Hepatocyte (in vitro differentiated cells): ENCODE results near the gene ENOX1.

Experiments used
- EZH2 ChIP-seq: fragments of 200-600 bp; sonication (generic); IDR thresholded peaks from 2 replicates; pipeline ENCODE4 v1.6.1; 2016; ENCODE audit warnings: antibody characterized with exemption, mild to moderate bottlenecking, borderline replicate concordance
- TF ChIP-seq, protein P1 (sequence below): fragments of 200-600 bp; sonication (generic); IDR thresholded peaks from 2 replicates; pipeline ENCODE4 v1.5.1; 2016; ENCODE audit warnings: antibody characterized with exemption, mild to moderate bottlenecking; ENCODE audit not compliant: poor library complexity

DNA sequence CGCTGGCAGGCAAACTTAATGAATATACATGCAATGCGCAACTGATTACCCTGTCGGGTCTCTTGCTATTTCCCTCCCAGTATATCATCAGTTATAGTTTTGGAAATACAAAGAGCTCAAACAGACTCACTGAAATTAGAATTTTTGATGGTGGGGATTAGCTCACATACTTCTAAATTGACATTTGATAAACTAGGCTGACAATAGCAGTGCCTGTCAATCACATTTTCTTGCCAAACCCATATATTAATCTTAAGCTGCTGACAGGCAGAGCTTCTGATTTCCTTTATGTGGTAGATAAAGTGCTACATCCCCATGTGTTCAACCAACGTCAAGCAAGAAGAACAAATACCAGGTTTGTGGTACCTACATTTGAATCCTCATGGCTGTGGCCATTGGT lies 521.7 kb downstream of the ENOX1 start:
- TF ChIP-seq, protein P1, sequence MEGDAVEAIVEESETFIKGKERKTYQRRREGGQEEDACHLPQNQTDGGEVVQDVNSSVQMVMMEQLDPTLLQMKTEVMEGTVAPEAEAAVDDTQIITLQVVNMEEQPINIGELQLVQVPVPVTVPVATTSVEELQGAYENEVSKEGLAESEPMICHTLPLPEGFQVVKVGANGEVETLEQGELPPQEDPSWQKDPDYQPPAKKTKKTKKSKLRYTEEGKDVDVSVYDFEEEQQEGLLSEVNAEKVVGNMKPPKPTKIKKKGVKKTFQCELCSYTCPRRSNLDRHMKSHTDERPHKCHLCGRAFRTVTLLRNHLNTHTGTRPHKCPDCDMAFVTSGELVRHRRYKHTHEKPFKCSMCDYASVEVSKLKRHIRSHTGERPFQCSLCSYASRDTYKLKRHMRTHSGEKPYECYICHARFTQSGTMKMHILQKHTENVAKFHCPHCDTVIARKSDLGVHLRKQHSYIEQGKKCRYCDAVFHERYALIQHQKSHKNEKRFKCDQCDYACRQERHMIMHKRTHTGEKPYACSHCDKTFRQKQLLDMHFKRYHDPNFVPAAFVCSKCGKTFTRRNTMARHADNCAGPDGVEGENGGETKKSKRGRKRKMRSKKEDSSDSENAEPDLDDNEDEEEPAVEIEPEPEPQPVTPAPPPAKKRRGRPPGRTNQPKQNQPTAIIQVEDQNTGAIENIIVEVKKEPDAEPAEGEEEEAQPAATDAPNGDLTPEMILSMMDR, result no peak
- no peak for TF ChIP-seq EZH2
